Ascending aorta (tissue), 2 donors: Measurements from ENCODE around the gene CRKL. TPM values are rescaled to one million over a fixed set of nuclear protein-coding genes. Genes with fewer than 3 reads are reported as not detected.
"Not testable (repeated sequence)": the region's sequence is repeated elsewhere in the genome, so short reads cannot be mapped to it uniquely, and the experiment has no call there.

Source experiments
- DNase-seq, 2 donors: peaks; one replicate each; pipeline ENCODE4 v3.0.0-alpha.2; 2019; ENCODE audit warnings: low spot score in 2 of 2
- H3K27ac ChIP-seq, 2 donors: fragments of 200-600 bp; sonication (generic); one replicate each; pipeline ENCODE4 v1.5.1; 2016 to 2017; ENCODE audit warnings: mild to moderate bottlenecking in 1 of 2
- H3K27me3 ChIP-seq: fragments of 200-600 bp; sonication (generic); one replicate; pipeline ENCODE4 v1.5.1; 2017
- H3K36me3 ChIP-seq, 2 donors: fragments of 200-600 bp; sonication (generic); one replicate each; pipeline ENCODE4 v1.5.1; 2016
- H3K4me1 ChIP-seq, 2 donors: fragments of 200-600 bp; sonication (generic); one replicate each; pipeline ENCODE4 v1.5.1; 2016 to 2017; ENCODE audit warnings: mild to moderate bottlenecking in 1 of 2
- H3K4me3 ChIP-seq, 2 donors: fragments of 200-600 bp; sonication (generic); one replicate each; pipeline ENCODE4 v1.5.1; 2016 to 2017; ENCODE audit warnings: mild to moderate bottlenecking in 1 of 2
- H3K9me3 ChIP-seq, 2 donors: fragments of 200-600 bp; sonication (generic); one replicate each; pipeline ENCODE4 v1.5.1; 2016
- CTCF ChIP-seq, 3 experiments: fragments of 200-600 bp in 2 of 3; fragments of 450-650 bp in 1 of 3; sonication (generic) in 2 of 3; IDR thresholded peaks; one replicate each; pipeline ENCODE4 v1.5.1; 2016 to 2019; ENCODE audit warnings: antibody characterized with exemption in 3 of 3, mild to moderate bottlenecking in 1 of 3, moderate library complexity in 1 of 3
- intact Hi-C: fragments of 100-400 bp; cut with DNase I; formaldehyde crosslinking; loops from one replicate; pipeline ENCODE4 v1.15.1; 2023
- total RNA-seq: library from RNA; depleted of rRNA; stranded (reverse); fragments of >200 nt; gene quantifications from one replicate; pipeline ENCODE4 v1.1.0, GENCODE V29; 2016

Gene CRKL
- total RNA-seq, 1 donor from 2014 or later, result 21.2 TPM

DNA sequence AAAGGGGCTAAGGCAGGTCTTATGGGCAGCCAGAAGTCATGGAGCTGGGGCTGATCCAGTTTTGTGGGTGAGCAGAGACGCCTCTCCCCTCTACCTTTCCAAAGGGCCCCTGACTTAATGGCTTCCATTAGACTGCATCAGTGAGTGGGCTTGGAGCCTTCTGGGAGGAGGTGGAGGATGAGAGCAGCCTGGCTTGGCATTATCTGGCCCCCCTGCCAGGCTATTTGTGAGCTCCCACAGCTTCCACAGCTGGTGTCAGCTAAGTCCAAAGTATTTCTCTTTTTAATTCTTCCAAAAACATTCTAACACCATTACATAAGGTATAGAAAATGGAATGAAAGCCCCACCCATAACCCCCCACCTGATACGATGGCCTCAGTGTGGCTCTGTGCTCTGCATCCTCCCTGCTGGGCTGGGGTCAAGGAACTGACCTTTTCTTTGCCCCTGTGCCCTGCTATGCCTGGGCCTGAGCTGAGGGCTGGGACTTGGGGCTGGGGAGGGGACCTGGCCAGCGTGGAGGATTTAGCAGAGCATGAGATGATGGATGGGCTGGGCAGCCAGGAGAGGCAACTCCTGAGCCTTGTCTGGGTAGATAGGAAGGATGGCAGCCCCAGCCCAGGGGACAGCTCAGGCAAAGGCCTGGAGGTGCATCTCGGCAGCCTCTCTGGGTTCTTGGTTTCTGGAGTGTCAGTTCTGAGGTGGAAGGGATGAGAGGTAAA, 53.9 kb downstream of the CRKL start:
- TF ChIP-seq CTCF (IDR thresholded peaks at IDR 0.05), result no peak
- Histone ChIP-seq H3K36me3 (no peaks in the 10 kb centered on the region), H3K27ac (no peak overlapping the region), H3K9me3 (no peaks in the 10 kb centered on the region), H3K27me3 (no peaks in the 10 kb centered on the region), H3K4me1 (no peaks in the 10 kb centered on the region), H3K4me3 (no peak overlapping the region)
- intact Hi-C loops, result no loop called here
- no peak for DNase-seq

GRCh38 chr22:20972014-20972694, 54.9 kb downstream of the CRKL start:
- DNase-seq, result not testable (repeated sequence)

DNA sequence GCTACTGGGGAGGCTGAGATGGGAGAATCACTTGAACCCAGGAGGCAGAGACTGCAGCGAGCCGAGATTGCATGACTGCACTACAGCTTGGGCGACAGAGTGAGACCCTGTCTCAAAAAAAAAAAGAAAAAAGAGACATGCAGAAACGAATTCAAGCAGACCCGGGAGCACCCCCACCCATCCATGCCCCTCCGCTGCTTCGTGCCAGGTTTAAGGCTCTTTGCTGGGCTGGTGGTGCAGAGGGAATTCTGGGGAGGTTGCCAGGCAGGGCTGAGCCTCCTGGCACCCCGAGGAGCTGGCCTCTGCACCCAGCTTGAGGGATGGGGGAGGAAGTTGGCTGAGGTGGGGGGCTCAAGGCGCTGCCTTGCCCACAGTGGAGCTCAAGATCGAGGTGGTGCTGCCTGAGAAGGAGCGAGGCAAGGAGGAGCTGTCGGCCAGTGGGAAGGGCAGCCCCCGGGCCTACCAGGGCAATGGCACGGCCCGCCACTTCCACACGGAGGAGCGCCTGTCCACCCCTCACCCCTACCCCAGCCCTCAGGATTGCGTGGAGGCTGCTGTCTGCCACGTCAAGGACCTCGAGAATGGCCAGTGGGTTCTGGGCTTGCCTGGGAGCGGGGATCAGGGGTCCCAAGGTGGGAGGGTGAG, 55.8 kb downstream of the CRKL start:
- no peak for TF ChIP-seq CTCF (IDR thresholded peaks at IDR 0.05)
- H3K27ac ChIP-seq, result no peak overlapping the region
- no peaks in the 10 kb centered on the region for H3K4me1 ChIP-seq
- no peak for DNase-seq
- no peak overlapping the region for H3K4me3 ChIP-seq
- H3K36me3 ChIP-seq, result no peaks in the 10 kb centered on the region
- H3K9me3 ChIP-seq, result no peaks in the 10 kb centered on the region
- intact Hi-C loops, result no loop called here
- H3K27me3 ChIP-seq, result no peaks in the 10 kb centered on the region

More at GRCh38 chr22:20972014-20972694, 54.9 kb downstream of the CRKL start:
- H3K27me3 ChIP-seq, intact Hi-C loops, H3K27ac ChIP-seq, H3K36me3 ChIP-seq, H3K4me3 ChIP-seq, H3K4me1 ChIP-seq, H3K9me3 ChIP-seq: not testable (repeated sequence)

DNA sequence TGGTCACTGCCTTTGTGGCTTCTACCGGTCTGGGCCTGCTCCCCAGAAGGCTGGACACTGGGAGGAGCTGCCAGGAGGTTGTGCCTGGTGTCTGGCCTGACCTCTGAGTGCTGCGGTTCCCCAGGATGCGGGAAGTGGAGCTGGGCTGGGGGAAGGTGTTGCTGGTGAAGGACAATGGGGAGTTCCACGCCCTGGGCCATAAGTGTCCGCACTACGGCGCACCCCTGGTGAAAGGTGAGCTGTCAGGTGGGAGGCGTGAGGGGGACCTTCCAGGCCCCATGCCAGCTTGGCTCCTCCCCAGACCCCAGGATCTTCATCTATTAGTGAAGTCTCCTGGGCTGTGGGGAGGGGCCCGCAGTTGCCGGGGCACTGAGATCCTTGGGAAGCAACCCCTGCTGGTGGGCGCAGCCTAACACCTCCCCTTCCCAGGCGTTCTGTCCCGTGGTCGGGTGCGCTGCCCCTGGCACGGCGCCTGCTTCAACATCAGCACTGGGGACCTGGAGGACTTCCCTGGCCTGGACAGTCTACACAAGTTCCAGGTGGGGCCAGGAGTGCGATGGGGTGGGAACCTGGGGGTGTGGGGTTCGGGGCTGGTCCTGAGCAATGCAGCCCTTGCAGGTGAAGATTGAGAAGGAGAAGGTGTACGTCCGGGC, 56.6 kb downstream of the CRKL start:
- no peak overlapping the region for H3K27ac ChIP-seq
- intact Hi-C loops, result no loop called here
- no peaks in the 10 kb centered on the region for H3K9me3 ChIP-seq
- no peak for DNase-seq
- H3K4me3 ChIP-seq, result no peak overlapping the region
- H3K27me3 ChIP-seq, result no peaks in the 10 kb centered on the region
- TF ChIP-seq CTCF (IDR thresholded peaks at IDR 0.05), result no peak
- H3K36me3 ChIP-seq, result no peaks in the 10 kb centered on the region
- no peaks in the 10 kb centered on the region for H3K4me1 ChIP-seq

- no peak overlapping the region for H3K4me3 ChIP-seq
- intact Hi-C loops, result no loop called here
- DNase-seq, result no peak
Measured at GRCh38 chr22:20974336-20974955, 57.2 kb downstream of the CRKL start.

More at GRCh38 chr22:20974336-20974955, 57.2 kb downstream of the CRKL start:
- Histone ChIP-seq H3K9me3 (no peaks in the 10 kb centered on the region), H3K4me1 (no peaks in the 10 kb centered on the region), H3K36me3 (no peaks in the 10 kb centered on the region), H3K27me3 (no peaks in the 10 kb centered on the region), H3K27ac (no peak overlapping the region)
- no peak for TF ChIP-seq CTCF (IDR thresholded peaks at IDR 0.05)
